GM23338 (cell line): Measurements from ENCODE around the gene MUC13. TPM values are rescaled to one million over a fixed set of nuclear protein-coding genes. Genes with fewer than 3 reads are reported as not detected.

Experiments used
- ATAC-seq: fragments of 200-7000 bp; cut with Tn5 transposase; 3 replicates; pipeline ENCODE4 v1.9.1; 2020
- DNase-seq: peaks from one replicate; pipeline ENCODE4 v3.0.0-alpha.2; 2015; ENCODE audit warnings: low spot score
- H2AFZ ChIP-seq: fragments of 200-600 bp; sonication (generic); 2 replicates; pipeline ENCODE4 v1.8.0; 2016; ENCODE audit warnings: antibody characterized with exemption, mild to moderate bottlenecking, moderate library complexity
- H3F3A ChIP-seq: fragments of 200-600 bp; sonication (generic); replicated peaks from 2 replicates; pipeline ENCODE4 v1.8.0; 2017; ENCODE audit warnings: antibody characterized with exemption, mixed run types, low read depth
- H3K27ac ChIP-seq: fragments of 200-600 bp; sonication (generic); 2 replicates; pipeline ENCODE4 v1.6.1; 2016; ENCODE audit warnings: low read depth
- H3K27me3 ChIP-seq: fragments of 200-600 bp; sonication (generic); 2 replicates; pipeline ENCODE4 v1.8.0; 2016; ENCODE audit warnings: mild to moderate bottlenecking, mixed run types, moderate library complexity; ENCODE audit not compliant: insufficient read depth
- H3K36me3 ChIP-seq: fragments of 200-600 bp; sonication (generic); 2 replicates; pipeline ENCODE4 v1.8.0; 2016; ENCODE audit warnings: mild to moderate bottlenecking; ENCODE audit not compliant: insufficient read depth
- H3K4me1 ChIP-seq: fragments of 200-600 bp; sonication (generic); 2 replicates; pipeline ENCODE4 v1.8.0; 2016; ENCODE audit warnings: mild to moderate bottlenecking, moderate library complexity; ENCODE audit not compliant: insufficient read depth
- H3K4me2 ChIP-seq: fragments of 200-600 bp; sonication (generic); 2 replicates; pipeline ENCODE4 v1.7.1; 2017; ENCODE audit warnings: mixed run types
- H3K4me3 ChIP-seq: fragments of 200-600 bp; sonication (generic); 2 replicates; pipeline ENCODE4 v1.6.1; 2016; ENCODE audit warnings: mixed run types
- H3K79me2 ChIP-seq: fragments of 200-600 bp; sonication (generic); replicated peaks from 2 replicates; pipeline ENCODE4 v1.8.0; 2017; ENCODE audit warnings: mild to moderate bottlenecking; ENCODE audit not compliant: insufficient read depth
- H3K9me2 ChIP-seq: fragments of 200-600 bp; sonication (generic); 2 replicates; pipeline ENCODE4 v1.8.0; 2017; ENCODE audit not compliant: insufficient read depth
- H4K20me1 ChIP-seq: fragments of 200-600 bp; sonication (generic); replicated peaks from 2 replicates; pipeline ENCODE4 v1.8.0; 2017; ENCODE audit warnings: mild to moderate bottlenecking; ENCODE audit not compliant: insufficient read depth
- H3K27ac Mint-ChIP-seq: 2 replicates; pipeline ENCODE4 v1.8.0; 2020; ENCODE audit warnings: inconsistent platforms, mild to moderate bottlenecking, moderate library complexity, mixed read lengths
- H3K27me3 Mint-ChIP-seq: 3 replicates; pipeline ENCODE4 v1.8.0; 2022; ENCODE audit warnings: low read depth, mild to moderate bottlenecking, moderate library complexity, mixed read lengths, inconsistent platforms; ENCODE audit not compliant: insufficient read depth, poor library complexity
- H3K36me3 Mint-ChIP-seq: 3 replicates; pipeline ENCODE4 v1.8.0; 2021; ENCODE audit warnings: low read depth, mild to moderate bottlenecking, inconsistent platforms, moderate library complexity, mixed read lengths
- H3K4me1 Mint-ChIP-seq: 3 replicates; pipeline ENCODE4 v1.8.0; 2020; ENCODE audit warnings: mild to moderate bottlenecking, inconsistent platforms, mixed read lengths
- H3K4me3 Mint-ChIP-seq: 3 replicates; pipeline ENCODE4 v1.8.0; 2021; ENCODE audit warnings: moderate library complexity, mild to moderate bottlenecking, inconsistent platforms, mixed read lengths
- H3K9me3 Mint-ChIP-seq: 3 replicates; pipeline ENCODE4 v1.8.0; 2020; ENCODE audit warnings: moderate library complexity, mild to moderate bottlenecking, inconsistent platforms, mixed read lengths
- CREB1 ChIP-seq: fragments of 250-450 bp; sonication (Bioruptor Pico); IDR thresholded peaks from 2 replicates; pipeline ENCODE4 v1.5.0; 2020; ENCODE audit warnings: low read depth, mild to moderate bottlenecking, moderate library complexity
- CTCF ChIP-seq, 2 experiments: fragments of 200-600 bp in 1 of 2; sonication (generic) in 1 of 2; conservative IDR thresholded peaks; 2 replicates each; pipeline versions ENCODE4 v1.5.1 to v1.6.1; 2016 to 2017; ENCODE audit warnings: antibody characterized with exemption in 2 of 2, low read depth in 2 of 2, mild to moderate bottlenecking in 2 of 2, moderate library complexity in 1 of 2
- ETS1 ChIP-seq: IDR thresholded peaks from 2 replicates; pipeline ENCODE4 v1.6.1; 2016; ENCODE audit warnings: antibody characterized with exemption
- EZH2 ChIP-seq: fragments of 200-600 bp; sonication (generic); IDR thresholded peaks from one replicate; pipeline ENCODE4 v1.8.0; 2017; ENCODE audit warnings: antibody characterized with exemption, mild to moderate bottlenecking, low read depth; ENCODE audit not compliant: unreplicated experiment
- EZH2phosphoT487 ChIP-seq: fragments of 200-600 bp; sonication (generic); IDR thresholded peaks from one replicate; pipeline ENCODE4 v1.8.1; 2018; ENCODE audit warnings: antibody characterized with exemption; ENCODE audit not compliant: unreplicated experiment
- NANOG ChIP-seq: IDR thresholded peaks from 2 replicates; pipeline ENCODE4 v1.6.1; 2016; ENCODE audit warnings: antibody characterized with exemption, borderline replicate concordance
- POLR2AphosphoS5 ChIP-seq: IDR thresholded peaks from 2 replicates; pipeline ENCODE4 v1.6.1; 2016; ENCODE audit warnings: antibody characterized with exemption, low read depth
- REST ChIP-seq: IDR thresholded peaks from one replicate; pipeline ENCODE4 v1.6.1; 2018; ENCODE audit warnings: antibody characterized with exemption; ENCODE audit not compliant: unreplicated experiment
- STAT1 ChIP-seq: IDR thresholded peaks from one replicate; pipeline ENCODE4 v1.6.1; 2016; ENCODE audit warnings: antibody characterized with exemption; ENCODE audit not compliant: unreplicated experiment
- ZNF114 ChIP-seq: fragments of 250-450 bp; sonication (Bioruptor Pico); IDR thresholded peaks from 2 replicates; pipeline ENCODE4 v1.5.0; 2020; ENCODE audit warnings: mild to moderate bottlenecking, moderate library complexity
- ZNF331 ChIP-seq: fragments of 250-450 bp; sonication (Bioruptor Pico); IDR thresholded peaks from 2 replicates; pipeline ENCODE4 v1.5.0; 2020; ENCODE audit warnings: low read depth, mild to moderate bottlenecking, moderate library complexity
- ZNF462 ChIP-seq: fragments of 250-450 bp; sonication (Bioruptor Pico); IDR thresholded peaks from 2 replicates; pipeline ENCODE4 v1.5.0; 2020; ENCODE audit warnings: mild to moderate bottlenecking, moderate library complexity
- polyA plus RNA-seq: library from polyadenylated mRNA; unstranded; fragments of >200 nt; fragmentation: Nextera tagmentation; extraction: Ambion mirVana; gene quantifications from 2 replicates; pipeline ENCODE4 v1.2.1, GENCODE V29; 2016
- total RNA-seq: library from RNA; depleted of rRNA; stranded (reverse); fragments of >200 nt; shearing (Covaris generic); gene quantifications from 2 replicates; pipeline ENCODE4 v1.2.3, GENCODE V29; 2014

Gene MUC13
- total and polyA plus RNA-seq, 2 experiments from 2014 or later, result not detected

- H3K79me2 ChIP-seq, result peaks cover 31% of the 10 kb centered on the region
- no peaks in the 10 kb centered on the region for H3K36me3 ChIP-seq
- H4K20me1 ChIP-seq, result no peaks in the 10 kb centered on the region
- H3K27me3 Mint-ChIP-seq, result peaks cover 29% of the 10 kb centered on the region
- TF ChIP-seq CTCF (conservative IDR thresholded peaks at IDR 0.05; ENCODE audit: low read depth in 2 of 2) (no peak), CREB1 (no peak), ZNF331 (CRISPR knock-in tag) (no peak), EZH2phosphoT487 (no peak), NANOG (no peak), ZNF114 (CRISPR knock-in tag) (no peak), ZNF462 (no peak), EZH2 (no peak), STAT1 (no peak), POLR2AphosphoS5 (no peak), REST (no peak), ETS1 (no peak)
- H3K27ac ChIP-seq, result peak overlapping the region; percentile 97
- peak overlapping the region; percentile 91 for H3K27ac Mint-ChIP-seq
- peak overlapping the region; percentile 71 for H3K4me3 ChIP-seq
- peak overlapping the region; percentile 76 for H3K4me3 Mint-ChIP-seq
- peaks cover 10% of the 10 kb centered on the region for H3F3A ChIP-seq
- DNase-seq, result no peak
- peaks cover 58% of the 10 kb centered on the region for H3K4me1 Mint-ChIP-seq
- H3K9me2 ChIP-seq, result no peaks in the 10 kb centered on the region
- peaks cover 29% of the 10 kb centered on the region for H3K4me1 ChIP-seq
- H2AFZ ChIP-seq, result no peak overlapping the region
- peaks cover 3% of the 10 kb centered on the region for H3K9me3 Mint-ChIP-seq
- H3K36me3 Mint-ChIP-seq, result peaks cover 15% of the 10 kb centered on the region; the same call in 2 of the 3 replicates
- H3K27me3 ChIP-seq, result no peaks in the 10 kb centered on the region
- peak overlapping the region; percentile 46 for H3K4me2 ChIP-seq
- ATAC-seq, result no peak
These were observed 46.6 kb downstream of the MUC13 start for GRCh38 chr3:124887932-124888298.
